IPS-NIHi11 (cell line): Measurements from ENCODE around the gene LGALS7.

Experiments
- DNase-seq: peaks from one replicate; pipeline ENCODE4 v3.0.0; 2012; ENCODE audit warnings: mixed read lengths, low spot score

Gene LGALS7

GRCh38 chr19:38739440-38740256, 33.7 kb downstream of the LGALS7 start:
- peak; percentile 4 for DNase-seq

GRCh38 chr19:38737921-38738737, 35.2 kb downstream of the LGALS7 start:
- DNase-seq, result no peak

GRCh38 chr19:38737281-38737865, 35.9 kb downstream of the LGALS7 start:
- DNase-seq, result no peak

- DNase-seq, result peak; percentile 96
Measured at GRCh38 chr19:38736413-38737280, 36.7 kb downstream of the LGALS7 start.

GRCh38 chr19:38736036-38736412, 37.3 kb downstream of the LGALS7 start:
- peak; percentile 70 for DNase-seq

GRCh38 chr19:38735257-38735686, 38.0 kb downstream of the LGALS7 start:
- peak; percentile 77 for DNase-seq

GRCh38 chr19:38734426-38735256, 38.7 kb downstream of the LGALS7 start:
- no peak for DNase-seq

GRCh38 chr19:38734176-38734425, 39.2 kb downstream of the LGALS7 start:
- no peak for DNase-seq

- no peak for DNase-seq
Measured at GRCh38 chr19:38733493-38734175, 39.7 kb downstream of the LGALS7 start.

- no peak for DNase-seq
Measured at GRCh38 chr19:38733241-38733492, 40.1 kb downstream of the LGALS7 start.

- no peak for DNase-seq
Measured at GRCh38 chr19:38731654-38732301, 41.5 kb downstream of the LGALS7 start.

GRCh38 chr19:38730731-38731589, 42.4 kb downstream of the LGALS7 start:
- no peak for DNase-seq

- no peak for DNase-seq
Measured at GRCh38 chr19:38730470-38730730, 42.9 kb downstream of the LGALS7 start.

GRCh38 chr19:38729653-38730469, 43.5 kb downstream of the LGALS7 start:
- DNase-seq, result peak; percentile 85

GRCh38 chr19:38728752-38729541, 44.4 kb downstream of the LGALS7 start:
- no peak for DNase-seq

GRCh38 chr19:38727868-38728660, 45.3 kb downstream of the LGALS7 start:
- DNase-seq, result no peak

GRCh38 chr19:38727306-38727867, 45.9 kb downstream of the LGALS7 start:
- no peak for DNase-seq
